Measurements from ENCODE around the gene SEZ6L2. TPM values are rescaled to one million over a fixed set of nuclear protein-coding genes. Genes with fewer than 3 reads are reported as not detected.

Gene SEZ6L2
- total and polyA plus RNA-seq, 2 of the 13 experiments (the other 11 are each of a cell fraction or from before 2014, with no cell fraction given): 14.9 to 16.9 TPM

DNA sequence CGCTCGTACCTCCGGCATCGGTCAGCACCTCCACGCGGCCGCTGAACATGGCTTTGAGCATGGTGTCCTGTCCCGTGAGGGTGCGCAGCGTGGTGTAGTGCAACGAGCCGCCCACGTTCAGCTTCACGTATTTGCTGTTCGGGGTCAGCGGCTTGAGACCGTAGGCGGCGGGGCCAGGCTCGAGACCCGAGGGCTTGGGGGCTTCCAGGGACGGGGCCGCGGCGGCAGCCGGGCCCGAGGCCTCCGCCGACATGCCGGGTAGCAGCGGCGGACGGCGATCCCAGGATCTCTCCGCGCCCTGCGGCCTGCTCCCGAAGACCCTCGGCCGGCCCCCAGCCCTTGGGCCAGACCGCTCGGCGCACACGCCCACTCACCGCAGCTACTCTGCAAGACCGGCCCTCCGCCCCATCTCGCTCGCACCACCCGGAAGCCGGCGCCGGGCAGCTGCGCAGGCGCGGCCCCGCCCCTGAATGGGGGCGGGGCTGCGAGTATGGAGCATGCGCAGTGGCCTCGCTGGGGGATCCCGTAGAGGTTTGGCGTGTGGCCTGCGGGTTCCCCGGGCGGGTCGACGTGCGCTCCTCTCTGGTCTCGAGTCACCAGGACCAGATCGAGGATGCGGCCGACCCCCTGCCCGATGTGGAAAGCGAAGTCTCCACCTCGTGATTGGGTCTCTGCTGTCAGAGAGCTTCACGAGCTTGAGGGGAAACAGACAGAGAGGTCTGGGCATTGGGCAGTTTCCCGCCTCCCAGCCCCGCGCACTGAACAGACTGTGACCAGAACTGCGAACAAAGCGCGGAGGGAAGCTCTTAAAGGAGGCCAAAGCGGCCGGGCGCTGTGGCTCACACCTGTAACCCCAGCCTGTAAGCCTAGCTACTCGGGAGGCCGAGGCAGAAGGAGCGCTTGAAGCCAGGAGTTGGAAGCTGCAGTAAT is 26.7 kb upstream of the SEZ6L2 start, which contains the start of gene KCTD13 (continued):
- TF ChIP-seq, protein P1, sequence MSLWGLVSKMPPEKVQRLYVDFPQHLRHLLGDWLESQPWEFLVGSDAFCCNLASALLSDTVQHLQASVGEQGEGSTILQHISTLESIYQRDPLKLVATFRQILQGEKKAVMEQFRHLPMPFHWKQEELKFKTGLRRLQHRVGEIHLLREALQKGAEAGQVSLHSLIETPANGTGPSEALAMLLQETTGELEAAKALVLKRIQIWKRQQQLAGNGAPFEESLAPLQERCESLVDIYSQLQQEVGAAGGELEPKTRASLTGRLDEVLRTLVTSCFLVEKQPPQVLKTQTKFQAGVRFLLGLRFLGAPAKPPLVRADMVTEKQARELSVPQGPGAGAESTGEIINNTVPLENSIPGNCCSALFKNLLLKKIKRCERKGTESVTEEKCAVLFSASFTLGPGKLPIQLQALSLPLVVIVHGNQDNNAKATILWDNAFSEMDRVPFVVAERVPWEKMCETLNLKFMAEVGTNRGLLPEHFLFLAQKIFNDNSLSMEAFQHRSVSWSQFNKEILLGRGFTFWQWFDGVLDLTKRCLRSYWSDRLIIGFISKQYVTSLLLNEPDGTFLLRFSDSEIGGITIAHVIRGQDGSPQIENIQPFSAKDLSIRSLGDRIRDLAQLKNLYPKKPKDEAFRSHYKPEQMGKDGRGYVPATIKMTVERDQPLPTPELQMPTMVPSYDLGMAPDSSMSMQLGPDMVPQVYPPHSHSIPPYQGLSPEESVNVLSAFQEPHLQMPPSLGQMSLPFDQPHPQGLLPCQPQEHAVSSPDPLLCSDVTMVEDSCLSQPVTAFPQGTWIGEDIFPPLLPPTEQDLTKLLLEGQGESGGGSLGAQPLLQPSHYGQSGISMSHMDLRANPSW (CRISPR knock-in tag; IDR thresholded peaks at IDR 0.05; ENCODE audit: borderline replicate concordance): peak; percentile 79; the same call in 1 of the 2 replicates
- TF ChIP-seq SOX6 (IDR thresholded peaks at IDR 0.05) (no peak), SOX6 (CRISPR knock-in tag; IDR thresholded peaks at IDR 0.05) (peak; percentile 46; the same call in 1 of the 2 replicates), NKX3-1 (CRISPR knock-in tag; IDR thresholded peaks at IDR 0.05) (peak; percentile 95), CREM (IDR thresholded peaks at IDR 0.05) (no peak), CREM (CRISPR knock-in tag; IDR thresholded peaks at IDR 0.05) (no peak), ZNF281 (CRISPR knock-in tag; IDR thresholded peaks at IDR 0.05; ENCODE audit: borderline replicate concordance) (peak; percentile 50; the same call in 1 of the 2 replicates), MXD4 (CRISPR knock-in tag; IDR thresholded peaks at IDR 0.05) (peak; percentile 61), NONO (IDR thresholded peaks at IDR 0.05) (no peak), NONO (CRISPR knock-in tag; conservative IDR thresholded peaks at IDR 0.05) (peak; percentile 78), KAT2B (IDR thresholded peaks at IDR 0.05; ENCODE audit: borderline replicate concordance, low read depth, low read length) (no peak), TAF15 (IDR thresholded peaks at IDR 0.05; ENCODE audit: low read depth, low read length, poor library complexity, severe bottlenecking) (no peak), TGIF2 (CRISPR knock-in tag; IDR thresholded peaks at IDR 0.05) (peak; percentile 75), ZBTB25 (CRISPR knock-in tag; IDR thresholded peaks at IDR 0.05) (no peak; the same call in 1 of the 2 replicates), ZNF275 (CRISPR knock-in tag; IDR thresholded peaks at IDR 0.05; ENCODE audit: borderline replicate concordance) (peak; percentile 92; the same call in 1 of the 2 replicates), ZSCAN20 (CRISPR knock-in tag; IDR thresholded peaks at IDR 0.05; ENCODE audit: borderline replicate concordance) (peak; percentile 76; the same call in 1 of the 2 replicates), ZNF619 (CRISPR knock-in tag; IDR thresholded peaks at IDR 0.05) (peak; percentile 90), ZNF460 (CRISPR knock-in tag; IDR thresholded peaks at IDR 0.05; ENCODE audit: borderline replicate concordance) (no peak; the same call in 1 of the 2 replicates), KLF16 (CRISPR knock-in tag; IDR thresholded peaks at IDR 0.05) (peak in 1 of 2 experiments; percentile 94; a peak in 2 of 4 replicates)
- TF ChIP-seq, protein P2, sequence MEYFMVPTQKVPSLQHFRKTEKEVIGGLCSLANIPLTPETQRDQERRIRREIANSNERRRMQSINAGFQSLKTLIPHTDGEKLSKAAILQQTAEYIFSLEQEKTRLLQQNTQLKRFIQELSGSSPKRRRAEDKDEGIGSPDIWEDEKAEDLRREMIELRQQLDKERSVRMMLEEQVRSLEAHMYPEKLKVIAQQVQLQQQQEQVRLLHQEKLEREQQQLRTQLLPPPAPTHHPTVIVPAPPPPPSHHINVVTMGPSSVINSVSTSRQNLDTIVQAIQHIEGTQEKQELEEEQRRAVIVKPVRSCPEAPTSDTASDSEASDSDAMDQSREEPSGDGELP (IDR thresholded peaks at IDR 0.05; ENCODE audit: borderline replicate concordance, low read depth): no peak; the same call in 1 of the 2 replicates

Measured in HepG2 (cell line).